A549 (cell line): Measurements from ENCODE around the gene PHEX. TPM values are rescaled to one million over a fixed set of nuclear protein-coding genes. Genes with fewer than 3 reads are reported as not detected.

Experiments used
- ATAC-seq, 2 experiments: fragments of 200-7000 bp in 1 of 2; fragments of >200 bp in 1 of 2; cut with Nextera tagmentation in 1 of 2; cut with Tn5 transposase in 1 of 2; 3 replicates each; pipeline versions ENCODE4 v1.8.0 to v1.9.1; 2018 to 2020; ENCODE audit warnings: mild to moderate bottlenecking in 1 of 2, moderate library complexity in 1 of 2
- CTCF ChIA-PET: fragments of 300-600 bp; sonication (Branson Sonifier 250); formaldehyde crosslinking; extraction: SDS; loops from one replicate; lab custom pipeline; 2021; ENCODE audit warnings: antibody characterized with exemption, inconsistent platforms; lab: Yijun Ruan, JAX
- POLR2A ChIA-PET: fragments of 350-600 bp; formaldehyde crosslinking; extraction: SDS; loops from one replicate; lab custom pipeline; 2021; ENCODE audit warnings: antibody characterized with exemption, inconsistent platforms; lab: Yijun Ruan, JAX
- DNase-seq, 2 experiments: peaks; one replicate each; pipeline versions ENCODE4 v3.0.0 to v3.0.0-alpha.2; 2011 to 2016; ENCODE audit warnings: low read depth in 1 of 2, low spot score in 1 of 2
- FAIRE-seq: peaks from 2 replicates; lab custom pipeline; 2011; peaks lifted over from hg19 to GRCh38; lab: Jason Lieb, UNC
- H3K27ac ChIP-seq, 2 experiments: fragments of >200 bp; sonication (Bioruptor Twin); formaldehyde crosslinking; 3 replicates each; pipeline ENCODE4 v1.5.1; 2016 to 2017
- H3K4me1 ChIP-seq: fragments of >200 bp; sonication (Bioruptor Twin); formaldehyde crosslinking; 3 replicates; pipeline ENCODE4 v1.6.1; 2016
- H3K4me2 ChIP-seq: fragments of >200 bp; sonication (Bioruptor Twin); formaldehyde crosslinking; 3 replicates; pipeline ENCODE4 v1.6.1; 2016
- H3K4me3 ChIP-seq: fragments of >200 bp; sonication (Bioruptor Twin); formaldehyde crosslinking; 3 replicates; pipeline ENCODE4 v1.5.1; 2016
- H3K9me3 ChIP-seq: fragments of >200 bp; sonication (Bioruptor Twin); formaldehyde crosslinking; 3 replicates; pipeline ENCODE4 v1.6.1; 2016
- BHLHE40 ChIP-seq: IDR thresholded peaks from 2 replicates; pipeline ENCODE4 v1.6.1; 2012; ENCODE audit warnings: low read depth, low read length, inconsistent platforms
- CBX2 ChIP-seq: fragments of 200-600 bp; sonication (generic); IDR thresholded peaks from 2 replicates; pipeline ENCODE4 v1.6.1; 2016; ENCODE audit warnings: low read depth, mild to moderate bottlenecking, borderline replicate concordance
- CEBPB ChIP-seq, 2 experiments: fragments of >200 bp in 1 of 2; sonication (Bioruptor Twin) in 1 of 2; formaldehyde crosslinking in 1 of 2; IDR thresholded peaks; 2 replicates each; pipeline ENCODE4 v1.6.1; 2012 to 2016
- CHD4 ChIP-seq: fragments of 200-600 bp; sonication (generic); IDR thresholded peaks from 2 replicates; pipeline ENCODE4 v1.6.1; 2016; ENCODE audit warnings: antibody characterized with exemption, mild to moderate bottlenecking, borderline replicate concordance
- ELK1 ChIP-seq: fragments of 150-350 bp; IDR thresholded peaks from 2 replicates; pipeline ENCODE4 v1.6.1; 2014; ENCODE audit warnings: low read depth, mild to moderate bottlenecking, low read length
- EP300 ChIP-seq, 2 experiments: fragments of >200 bp; sonication (Bioruptor Twin); formaldehyde crosslinking; IDR thresholded peaks; 2 replicates in 1 of 2; 3 replicates in 1 of 2; pipeline ENCODE4 v1.6.1; 2016 to 2017
- FOSL2 ChIP-seq, 2 experiments: fragments of 450-650 bp in 1 of 2; fragments of >200 bp in 1 of 2; sonication (Bioruptor Twin) in 1 of 2; formaldehyde crosslinking; IDR thresholded peaks; 2 replicates each; pipeline versions ENCODE4 v1.5.0 to v1.6.1; 2016 to 2020; ENCODE audit warnings: mild to moderate bottlenecking in 1 of 2, moderate library complexity in 1 of 2
- FOXS1 ChIP-seq: fragments of 250-450 bp; sonication (Bioruptor Pico); IDR thresholded peaks from 2 replicates; pipeline ENCODE4 v1.5.0; 2020; ENCODE audit warnings: mild to moderate bottlenecking, moderate library complexity
- HDAC2 ChIP-seq: fragments of 200-600 bp; sonication (generic); IDR thresholded peaks from 2 replicates; pipeline ENCODE4 v1.6.1; 2016
- HOXA7 ChIP-seq: fragments of 250-450 bp; sonication (Bioruptor Pico); IDR thresholded peaks from 2 replicates; pipeline ENCODE4 v1.5.0; 2020; ENCODE audit warnings: mild to moderate bottlenecking, moderate library complexity
- KDM5A ChIP-seq: fragments of 200-600 bp; sonication (generic); IDR thresholded peaks from 2 replicates; pipeline ENCODE4 v1.6.1; 2016; ENCODE audit warnings: antibody characterized with exemption, mild to moderate bottlenecking
- MAFK ChIP-seq: fragments of 450-650 bp; IDR thresholded peaks from 2 replicates; pipeline ENCODE4 v1.6.1; 2014; ENCODE audit not compliant: partially characterized antibody
- MAZ ChIP-seq: fragments of 150-350 bp; IDR thresholded peaks from 2 replicates; pipeline ENCODE4 v1.6.1; 2014; ENCODE audit warnings: antibody characterized with exemption, low read depth, low read length, borderline replicate concordance
- NPAS2 ChIP-seq: fragments of 250-450 bp; sonication (Bioruptor Pico); IDR thresholded peaks from 2 replicates; pipeline ENCODE4 v1.8.0; 2022; ENCODE audit warnings: mild to moderate bottlenecking, moderate library complexity, borderline replicate concordance
- PHF8 ChIP-seq: fragments of 200-600 bp; sonication (generic); IDR thresholded peaks from 2 replicates; pipeline ENCODE4 v1.6.1; 2016; ENCODE audit warnings: low read depth, mild to moderate bottlenecking, antibody characterized with exemption, moderate library complexity, borderline replicate concordance
- POLR2A ChIP-seq: IDR thresholded peaks from 2 replicates; pipeline ENCODE4 v1.6.1; 2012; ENCODE audit warnings: mild to moderate bottlenecking, low read length
- POLR2AphosphoS2 ChIP-seq: conservative IDR thresholded peaks from 2 replicates; pipeline ENCODE4 v1.6.1; 2012; ENCODE audit warnings: low read length, improper control_type of control experiment, inconsistent platforms
- RAD21 ChIP-seq, 2 experiments: fragments of >200 bp in 1 of 2; sonication (Bioruptor Twin) in 1 of 2; formaldehyde crosslinking in 1 of 2; IDR thresholded peaks in 1 of 2; conservative IDR thresholded peaks in 1 of 2; 2 replicates in 1 of 2; 3 replicates in 1 of 2; pipeline ENCODE4 v1.6.1; 2012 to 2018; ENCODE audit warnings: inconsistent platforms in 1 of 2
- RARB ChIP-seq: fragments of 250-450 bp; sonication (Bioruptor Pico); IDR thresholded peaks from 2 replicates; pipeline ENCODE4 v1.8.0; 2021; ENCODE audit warnings: mild to moderate bottlenecking, moderate library complexity
- RCOR1 ChIP-seq: fragments of 150-350 bp; IDR thresholded peaks from 2 replicates; pipeline ENCODE4 v1.6.1; 2014; ENCODE audit warnings: antibody characterized with exemption, low read length, low read depth
- RNF2 ChIP-seq: fragments of 200-600 bp; sonication (generic); IDR thresholded peaks from 2 replicates; pipeline ENCODE4 v1.6.1; 2016; ENCODE audit warnings: low read depth, mild to moderate bottlenecking, antibody characterized with exemption, moderate library complexity, borderline replicate concordance
- SMC3 ChIP-seq: fragments of >200 bp; sonication (Bioruptor Twin); formaldehyde crosslinking; IDR thresholded peaks from 3 replicates; pipeline ENCODE4 v1.6.1; 2018; ENCODE audit warnings: inconsistent platforms
- ZNF302 ChIP-seq: fragments of 250-450 bp; sonication (Bioruptor Pico); IDR thresholded peaks from 2 replicates; pipeline ENCODE4 v1.9.0; 2021; ENCODE audit warnings: inconsistent platforms, mild to moderate bottlenecking, moderate library complexity
- ZSCAN20 ChIP-seq: fragments of 250-450 bp; sonication (Bioruptor Pico); IDR thresholded peaks from 2 replicates; pipeline ENCODE4 v1.8.0; 2022; ENCODE audit warnings: mild to moderate bottlenecking, moderate library complexity
- WGBS: methylation state at CpG from one replicate; pipeline ENCODE4 v1.1.6; 2017; ENCODE audit errors: missing lambda C conversion rate; 5-methylcytosine and 5-hydroxymethylcytosine counted together
- polyA plus RNA-seq, 4 experiments: library from polyadenylated mRNA; depleted of rRNA in 3 of 4; stranded (reverse); fragments of >200 nt; fragmentation: RNase III in 1 of 4; extraction: RNeasy Plus Mini Kit Qiagen cat#74134 plus additional on column Dnase treatment in 1 of 4; gene quantifications; 2 replicates in 3 of 4; 3 replicates in 1 of 4; pipeline ENCODE4 v1.2.3, GENCODE V29; 2011 to 2017
- TF ChIP-seq, protein P1 (sequence below): fragments of 250-450 bp; sonication (Bioruptor Pico); IDR thresholded peaks from 2 replicates; pipeline ENCODE4 v1.5.0; 2021; ENCODE audit warnings: mild to moderate bottlenecking, moderate library complexity, borderline replicate concordance
- TF ChIP-seq, protein P2 (sequence below): fragments of >200 bp; sonication (Bioruptor Twin); formaldehyde crosslinking; IDR thresholded peaks from 3 replicates; pipeline ENCODE4 v1.5.1; 2016
- TF ChIP-seq, protein P3 (sequence below): IDR thresholded peaks from 2 replicates; pipeline ENCODE4 v1.6.1; 2012
- TF ChIP-seq, protein P4 (sequence below): IDR thresholded peaks from 2 replicates; pipeline ENCODE4 v1.6.1; 2012
- TF ChIP-seq, protein P5 (sequence below): fragments of 250-450 bp; sonication (Bioruptor Pico); IDR thresholded peaks from 2 replicates; pipeline ENCODE4 v1.5.0; 2020; ENCODE audit warnings: low read depth, mild to moderate bottlenecking, moderate library complexity
- TF ChIP-seq, protein P6 (sequence below): fragments of 450-650 bp; IDR thresholded peaks from 2 replicates; pipeline ENCODE4 v1.6.1; 2014; ENCODE audit warnings: antibody characterized with exemption

Gene PHEX
- polyA plus RNA-seq, 2 of the 4 experiments (the other 2 are of a cell fraction), result 0.28 to 0.98 TPM

DNA sequence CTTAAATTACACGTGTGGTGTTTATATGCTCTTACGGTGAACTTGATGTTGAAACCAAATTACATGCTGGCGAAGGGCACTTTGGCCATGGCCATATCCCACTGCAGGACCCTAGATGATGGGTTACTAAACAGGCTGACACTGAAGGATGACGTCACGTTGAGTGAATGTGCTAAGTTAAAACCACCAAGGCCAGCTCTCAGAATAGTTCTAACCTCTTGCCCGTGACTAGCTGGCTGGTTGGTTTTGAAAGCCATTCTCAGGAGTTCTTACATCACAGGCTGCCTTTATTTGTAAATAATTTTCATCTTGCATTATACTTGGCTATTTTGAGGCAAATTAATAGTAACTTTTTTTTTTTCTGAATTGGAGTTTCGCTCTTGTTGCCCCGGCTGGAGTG lies 41.3 kb upstream of the PHEX start:
- Histone ChIP-seq H3K4me1 (peaks cover 9% of the 10 kb centered on the region), H3K9me3 (no peaks in the 10 kb centered on the region), H3K27ac (no peak overlapping the region), H3K4me2 (no peak overlapping the region), H3K4me3 (no peak overlapping the region)
- CTCF ChIA-PET, result no interaction called here
- no peak for FAIRE-seq
- no peak for DNase-seq
- WGBS, result 98% methylated on average over 8 of the region's 8 CpGs
- no peak for TF ChIP-seq SMC3
- no peak for TF ChIP-seq NPAS2 (CRISPR knock-in tag)
- no peak for TF ChIP-seq CHD4
- TF ChIP-seq, protein P1, sequence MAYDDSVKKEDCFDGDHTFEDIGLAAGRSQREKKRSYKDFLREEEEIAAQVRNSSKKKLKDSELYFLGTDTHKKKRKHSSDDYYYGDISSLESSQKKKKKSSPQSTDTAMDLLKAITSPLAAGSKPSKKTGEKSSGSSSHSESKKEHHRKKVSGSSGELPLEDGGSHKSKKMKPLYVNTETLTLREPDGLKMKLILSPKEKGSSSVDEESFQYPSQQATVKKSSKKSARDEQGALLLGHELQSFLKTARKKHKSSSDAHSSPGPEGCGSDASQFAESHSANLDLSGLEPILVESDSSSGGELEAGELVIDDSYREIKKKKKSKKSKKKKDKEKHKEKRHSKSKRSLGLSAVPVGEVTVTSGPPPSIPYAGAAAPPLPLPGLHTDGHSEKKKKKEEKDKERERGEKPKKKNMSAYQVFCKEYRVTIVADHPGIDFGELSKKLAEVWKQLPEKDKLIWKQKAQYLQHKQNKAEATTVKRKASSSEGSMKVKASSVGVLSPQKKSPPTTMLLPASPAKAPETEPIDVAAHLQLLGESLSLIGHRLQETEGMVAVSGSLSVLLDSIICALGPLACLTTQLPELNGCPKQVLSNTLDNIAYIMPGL, result no peak
- no peak for TF ChIP-seq ELK1
- TF ChIP-seq EP300 (IDR thresholded peaks at IDR 0.05), result no peak
- TF ChIP-seq, protein P2, sequence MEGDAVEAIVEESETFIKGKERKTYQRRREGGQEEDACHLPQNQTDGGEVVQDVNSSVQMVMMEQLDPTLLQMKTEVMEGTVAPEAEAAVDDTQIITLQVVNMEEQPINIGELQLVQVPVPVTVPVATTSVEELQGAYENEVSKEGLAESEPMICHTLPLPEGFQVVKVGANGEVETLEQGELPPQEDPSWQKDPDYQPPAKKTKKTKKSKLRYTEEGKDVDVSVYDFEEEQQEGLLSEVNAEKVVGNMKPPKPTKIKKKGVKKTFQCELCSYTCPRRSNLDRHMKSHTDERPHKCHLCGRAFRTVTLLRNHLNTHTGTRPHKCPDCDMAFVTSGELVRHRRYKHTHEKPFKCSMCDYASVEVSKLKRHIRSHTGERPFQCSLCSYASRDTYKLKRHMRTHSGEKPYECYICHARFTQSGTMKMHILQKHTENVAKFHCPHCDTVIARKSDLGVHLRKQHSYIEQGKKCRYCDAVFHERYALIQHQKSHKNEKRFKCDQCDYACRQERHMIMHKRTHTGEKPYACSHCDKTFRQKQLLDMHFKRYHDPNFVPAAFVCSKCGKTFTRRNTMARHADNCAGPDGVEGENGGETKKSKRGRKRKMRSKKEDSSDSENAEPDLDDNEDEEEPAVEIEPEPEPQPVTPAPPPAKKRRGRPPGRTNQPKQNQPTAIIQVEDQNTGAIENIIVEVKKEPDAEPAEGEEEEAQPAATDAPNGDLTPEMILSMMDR, result no peak
- TF ChIP-seq HDAC2, result no peak
- TF ChIP-seq FOSL2 (IDR thresholded peaks at IDR 0.05), result no peak
- no peak for TF ChIP-seq FOSL2 (CRISPR knock-in tag; IDR thresholded peaks at IDR 0.05)
- no peak for TF ChIP-seq RAD21 (conservative IDR thresholded peaks at IDR 0.05 in 1 of 2, IDR thresholded peaks at IDR 0.05 in 1 of 2)
- TF ChIP-seq PHF8, result no peak
- no peak for TF ChIP-seq FOXS1 (CRISPR knock-in tag)
- TF ChIP-seq ZNF302 (CRISPR knock-in tag), result no peak
- no peak for TF ChIP-seq MAZ
- no peak for TF ChIP-seq KDM5A
- no peak for TF ChIP-seq RNF2
- no peak for TF ChIP-seq MAFK
- TF ChIP-seq RARB (CRISPR knock-in tag), result no peak
- no peak for TF ChIP-seq RCOR1
- TF ChIP-seq POLR2A, result no peak
- POLR2A ChIA-PET, result no interaction called here
- ATAC-seq, result no peak

DNA sequence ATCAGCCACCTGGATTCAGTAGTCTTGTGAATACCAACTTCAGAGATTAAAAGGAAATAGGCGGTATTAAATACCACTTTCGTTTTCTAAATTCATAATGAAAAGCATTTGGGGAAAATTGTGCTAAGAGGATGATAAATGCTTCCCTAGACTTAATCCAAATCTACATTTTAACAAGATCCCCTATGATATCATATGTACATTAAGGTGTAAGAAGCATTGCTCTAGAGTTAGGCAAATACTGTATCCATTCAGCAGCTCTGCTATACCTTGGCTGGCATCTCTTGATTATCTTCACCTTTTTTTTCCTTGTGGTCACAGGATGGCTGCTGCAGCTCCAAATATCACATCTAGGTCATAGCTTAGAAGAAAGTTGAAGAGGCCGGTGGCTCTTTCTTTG lies 40.6 kb upstream of the PHEX start:
- no peak overlapping the region for H3K4me2 ChIP-seq
- ChIA-PET CTCF (no interaction called here), POLR2A (no interaction called here)
- no peak overlapping the region for H3K4me3 ChIP-seq
- DNase-seq (no peak), ATAC-seq (no peak), FAIRE-seq (no peak)
- H3K4me1 ChIP-seq, result peaks cover 5% of the 10 kb centered on the region
- no peaks in the 10 kb centered on the region for H3K9me3 ChIP-seq
- H3K27ac ChIP-seq, result no peak overlapping the region
- WGBS, result 90% methylated on average over 3 of the region's 3 CpGs
- TF ChIP-seq KDM5A (no peak), CEBPB (IDR thresholded peaks at IDR 0.05) (no peak), BHLHE40 (no peak), RNF2 (no peak), ELK1 (no peak), CBX2 (no peak), HOXA7 (CRISPR knock-in tag) (no peak), POLR2AphosphoS2 (no peak), ZSCAN20 (CRISPR knock-in tag) (no peak), CHD4 (no peak)
- TF ChIP-seq, protein P3, sequence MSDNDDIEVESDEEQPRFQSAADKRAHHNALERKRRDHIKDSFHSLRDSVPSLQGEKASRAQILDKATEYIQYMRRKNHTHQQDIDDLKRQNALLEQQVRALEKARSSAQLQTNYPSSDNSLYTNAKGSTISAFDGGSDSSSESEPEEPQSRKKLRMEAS, result no peak
- TF ChIP-seq, protein P4, sequence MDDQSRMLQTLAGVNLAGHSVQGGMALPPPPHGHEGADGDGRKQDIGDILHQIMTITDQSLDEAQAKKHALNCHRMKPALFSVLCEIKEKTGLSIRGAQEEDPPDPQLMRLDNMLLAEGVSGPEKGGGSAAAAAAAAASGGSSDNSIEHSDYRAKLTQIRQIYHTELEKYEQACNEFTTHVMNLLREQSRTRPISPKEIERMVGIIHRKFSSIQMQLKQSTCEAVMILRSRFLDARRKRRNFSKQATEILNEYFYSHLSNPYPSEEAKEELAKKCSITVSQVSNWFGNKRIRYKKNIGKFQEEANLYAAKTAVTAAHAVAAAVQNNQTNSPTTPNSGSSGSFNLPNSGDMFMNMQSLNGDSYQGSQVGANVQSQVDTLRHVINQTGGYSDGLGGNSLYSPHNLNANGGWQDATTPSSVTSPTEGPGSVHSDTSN, result no peak
- TF ChIP-seq, protein P5, sequence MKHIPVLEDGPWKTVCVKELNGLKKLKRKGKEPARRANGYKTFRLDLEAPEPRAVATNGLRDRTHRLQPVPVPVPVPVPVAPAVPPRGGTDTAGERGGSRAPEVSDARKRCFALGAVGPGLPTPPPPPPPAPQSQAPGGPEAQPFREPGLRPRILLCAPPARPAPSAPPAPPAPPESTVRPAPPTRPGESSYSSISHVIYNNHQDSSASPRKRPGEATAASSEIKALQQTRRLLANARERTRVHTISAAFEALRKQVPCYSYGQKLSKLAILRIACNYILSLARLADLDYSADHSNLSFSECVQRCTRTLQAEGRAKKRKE, result no peak
- TF ChIP-seq, protein P6, sequence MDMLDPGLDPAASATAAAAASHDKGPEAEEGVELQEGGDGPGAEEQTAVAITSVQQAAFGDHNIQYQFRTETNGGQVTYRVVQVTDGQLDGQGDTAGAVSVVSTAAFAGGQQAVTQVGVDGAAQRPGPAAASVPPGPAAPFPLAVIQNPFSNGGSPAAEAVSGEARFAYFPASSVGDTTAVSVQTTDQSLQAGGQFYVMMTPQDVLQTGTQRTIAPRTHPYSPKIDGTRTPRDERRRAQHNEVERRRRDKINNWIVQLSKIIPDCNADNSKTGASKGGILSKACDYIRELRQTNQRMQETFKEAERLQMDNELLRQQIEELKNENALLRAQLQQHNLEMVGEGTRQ, result no peak
